ENCODE results near the gene PRKCZ.

GRCh38 chr1:2038229-2038628 is 12.0 kb upstream of the PRKCZ start:
- TF ChIP-seq CTCF (IDR thresholded peaks at IDR 0.05; ENCODE audit: insufficient read depth, low read depth, low read length) (no peak), EZH2 (IDR thresholded peaks at IDR 0.05; ENCODE audit: insufficient read depth, low read length) (no peak)

Measured in astrocyte (in vitro differentiated cells and primary cell).